ENCODE measurements around the gene MBD3.
"Not testable (repeated sequence)": the region's sequence is repeated elsewhere in the genome, so short reads cannot be mapped to it uniquely, and the experiment has no call there.

Gene MBD3

DNA sequence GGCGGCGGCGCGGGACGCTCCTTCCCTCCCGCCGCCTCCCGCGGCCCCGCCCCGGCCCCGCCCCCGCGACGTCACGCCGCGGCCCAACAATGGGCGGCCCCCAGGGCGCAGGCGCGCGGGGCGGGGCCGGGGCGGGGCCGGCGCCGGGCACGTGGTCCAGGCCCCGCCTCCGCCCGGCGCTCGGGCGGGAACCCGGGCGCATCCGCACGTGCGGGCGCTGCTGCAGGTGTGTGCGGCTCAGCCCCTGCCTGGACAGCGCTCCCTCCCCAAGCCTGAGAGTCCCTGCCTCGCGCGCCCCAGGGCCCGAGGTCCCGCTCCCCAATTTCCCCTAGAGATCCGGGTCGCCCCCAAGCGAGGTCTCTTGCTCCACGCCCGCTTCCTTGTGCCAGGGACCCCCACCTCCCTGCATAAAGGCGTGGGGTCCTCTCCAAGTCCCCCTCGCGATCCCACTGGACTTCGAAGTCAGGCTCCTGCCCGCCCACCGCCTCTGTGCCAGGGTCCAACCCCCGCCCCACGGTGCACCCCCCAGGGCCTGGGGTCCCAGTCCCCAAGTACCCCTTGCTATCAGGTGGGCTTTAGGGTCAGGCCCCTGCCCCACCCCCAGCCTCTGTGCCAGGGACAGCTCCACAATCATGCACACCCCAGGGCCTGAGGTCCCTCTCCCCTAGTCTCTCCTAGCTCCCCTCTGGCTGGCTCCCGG, 24.2 kb downstream of the MBD3 start, which contains the start of gene MEX3D:
TSS of gene MEX3D (minus strand) at position 6 of the 700 bp plus-strand sequence. CDS start 267 bp downstream, outside the sequence.
- peak; percentile 82 for DNase-seq

DNA sequence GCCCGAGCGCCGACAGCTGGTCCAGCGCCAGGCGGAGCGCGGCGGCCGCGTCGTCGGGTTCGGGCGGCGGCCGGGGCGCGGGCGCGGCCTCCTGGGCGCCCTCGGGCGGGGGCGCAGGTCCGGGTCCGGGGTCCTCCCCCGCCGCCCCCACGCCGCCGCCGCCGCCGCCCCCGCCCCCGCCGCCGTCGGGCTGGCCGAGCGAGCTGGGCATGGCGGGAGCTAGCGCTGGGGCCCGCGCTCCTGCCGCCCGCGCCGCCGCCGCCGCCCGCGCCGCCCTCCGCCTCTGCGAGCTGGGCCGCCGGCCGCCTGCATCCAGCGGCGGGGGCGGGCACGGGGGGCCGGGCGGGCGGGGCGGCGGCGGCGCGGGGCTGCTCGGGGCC, 24.8 kb downstream of the MBD3 start:
- DNase-seq, result no peak

DNA sequence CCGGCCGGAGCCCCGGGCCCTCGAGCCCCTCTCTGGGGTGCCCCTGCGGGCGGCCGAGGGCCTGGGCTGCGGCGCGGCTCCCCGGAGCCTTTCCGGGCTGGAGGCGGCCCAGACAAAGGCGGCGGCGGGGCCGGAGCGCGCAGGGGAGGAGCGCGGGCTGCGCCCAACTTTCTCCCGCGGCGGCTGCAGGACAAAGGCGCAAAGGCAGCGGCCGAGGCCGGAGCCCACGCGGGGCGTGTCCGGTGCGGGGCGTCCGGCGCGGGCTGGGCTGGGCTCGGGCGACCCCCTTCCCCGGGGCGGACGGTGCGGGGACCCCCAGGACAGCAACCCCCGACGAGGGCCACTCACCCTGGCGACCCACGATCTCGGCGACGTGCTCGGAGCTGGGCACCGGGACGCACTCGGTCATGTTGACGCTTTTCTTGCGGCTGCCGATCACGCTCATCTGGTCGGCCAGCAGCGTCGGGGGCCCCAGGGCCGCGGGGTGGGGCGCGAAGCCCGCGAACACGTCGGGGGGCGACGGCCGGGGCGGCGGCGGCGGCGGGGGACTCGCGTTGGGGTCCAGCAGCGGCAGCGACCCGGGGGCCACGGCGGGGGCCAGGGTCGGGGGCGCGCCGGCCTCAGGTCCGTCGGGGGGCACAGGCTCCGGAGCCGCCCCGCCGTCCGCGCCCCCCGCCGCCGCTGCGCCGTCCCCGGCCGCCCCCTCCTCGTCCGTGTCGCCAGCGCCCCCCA, 25.4 kb downstream of the MBD3 start:
- DNase-seq, result peak; percentile 13

DNA sequence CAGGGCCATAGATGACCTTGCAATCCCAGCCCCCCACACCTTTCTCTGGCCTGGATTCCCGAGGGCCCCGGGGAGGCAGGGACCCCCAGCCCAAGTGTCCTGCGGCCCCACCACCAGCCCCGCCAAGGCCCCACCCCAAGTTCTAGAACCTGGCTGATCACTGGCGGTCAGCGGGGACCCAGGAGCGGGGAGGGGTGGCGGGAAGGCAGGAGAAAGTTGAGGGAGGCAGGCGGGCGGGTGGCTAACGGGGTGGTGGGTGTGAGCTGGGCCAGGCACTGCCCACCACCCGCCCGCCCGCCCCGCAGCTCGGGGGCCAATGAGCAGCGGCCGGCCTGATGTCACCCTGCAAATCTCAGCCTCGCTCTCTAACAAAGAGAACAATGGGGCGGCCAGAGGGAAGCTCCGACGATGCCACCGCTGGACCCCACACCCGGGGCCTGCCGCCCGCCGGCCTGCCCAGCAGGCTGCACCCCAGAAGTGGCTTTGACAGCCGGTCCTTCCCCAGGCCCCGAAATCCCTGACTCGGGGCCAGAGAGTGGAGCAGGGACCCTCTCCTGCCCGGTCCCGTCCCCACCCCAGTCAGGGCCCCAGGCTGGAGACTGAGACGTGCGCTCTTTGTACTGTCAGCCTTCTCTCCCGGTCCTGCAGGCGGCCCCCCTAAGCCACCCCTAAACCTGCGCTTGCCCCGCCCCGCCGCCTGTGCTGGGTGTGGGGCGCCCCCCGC, 26.1 kb downstream of the MBD3 start:
- DNase-seq, result no peak

DNA sequence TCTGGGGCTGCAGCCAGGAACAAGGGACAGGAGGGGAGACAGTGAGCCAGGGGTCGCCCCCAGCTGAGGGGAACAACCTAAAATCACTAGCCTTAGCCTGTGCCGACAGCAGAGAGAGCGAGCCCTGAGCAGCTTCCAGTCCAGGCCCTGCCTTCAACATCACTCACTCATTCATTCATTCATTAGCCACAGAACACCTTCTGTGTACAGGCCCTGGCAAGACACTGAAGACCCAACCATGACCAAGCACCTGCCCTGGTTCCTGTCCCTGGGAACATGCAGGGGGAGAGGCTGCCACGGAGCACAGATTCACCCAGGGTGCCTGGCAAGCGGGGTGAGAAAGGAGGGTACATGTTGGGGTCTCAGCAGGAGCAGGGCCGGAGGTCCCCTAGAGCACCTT, 29.4 kb downstream of the MBD3 start:
- DNase-seq, result no peak

DNA sequence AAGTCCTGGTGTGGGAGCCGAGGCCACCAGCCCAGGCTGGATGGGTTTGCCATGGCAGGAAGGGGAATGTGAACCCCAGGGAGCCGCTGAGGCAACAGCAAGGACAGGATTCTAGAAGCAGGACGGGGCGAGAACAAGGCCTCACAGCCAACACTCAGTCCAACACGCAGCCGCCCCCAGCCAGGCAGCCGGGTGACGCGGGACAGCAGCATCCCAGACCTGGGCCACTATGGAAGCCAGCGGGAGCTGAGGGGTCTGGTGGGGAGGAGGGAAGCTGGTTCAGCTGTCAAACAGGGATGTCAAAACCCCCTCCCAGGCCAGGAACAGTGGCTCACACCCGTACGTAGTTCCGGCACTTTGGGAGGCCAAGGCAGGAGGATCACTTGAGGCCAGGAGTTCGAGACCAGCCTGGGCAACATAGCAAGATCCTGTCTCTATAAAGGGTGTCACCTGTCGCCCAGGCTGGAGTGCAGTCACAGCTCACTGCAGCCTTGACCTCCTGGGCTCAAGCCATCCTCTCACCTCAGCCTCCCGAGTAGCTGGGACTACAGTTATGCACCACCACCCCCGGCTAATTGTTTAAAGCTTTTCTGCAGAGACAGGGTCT, 31.3 kb downstream of the MBD3 start:
- DNase-seq, result no peak

DNA sequence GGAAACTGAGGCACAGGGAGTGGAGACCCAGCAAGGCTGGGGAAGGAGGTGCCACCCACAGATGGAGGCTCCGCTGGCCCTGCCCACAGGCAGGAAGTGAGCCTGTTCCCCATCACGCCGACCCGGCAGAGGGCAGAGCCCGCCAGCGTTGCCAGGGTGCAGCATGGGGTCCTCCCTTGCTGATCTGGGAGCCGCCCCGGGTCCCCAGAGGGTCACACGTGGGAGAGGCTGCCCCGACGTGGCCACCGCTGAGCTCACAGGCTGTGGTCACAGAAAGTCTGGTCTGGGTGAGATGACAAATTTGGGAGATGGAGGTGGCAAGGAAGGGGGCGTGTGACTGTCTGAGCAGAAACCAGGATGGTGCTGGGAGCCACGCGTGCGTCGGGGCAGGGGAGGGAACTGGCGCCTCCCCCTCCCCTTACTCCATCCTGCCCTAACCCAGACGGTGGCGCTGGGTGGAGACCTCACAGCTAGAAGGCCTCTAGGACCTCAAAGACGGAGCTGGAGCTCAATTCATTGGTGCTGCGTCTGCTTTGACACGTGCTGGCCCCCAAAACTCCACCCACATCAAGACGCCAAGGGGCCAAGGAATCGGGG, 32.3 kb downstream of the MBD3 start:
- DNase-seq, result no peak

DNA sequence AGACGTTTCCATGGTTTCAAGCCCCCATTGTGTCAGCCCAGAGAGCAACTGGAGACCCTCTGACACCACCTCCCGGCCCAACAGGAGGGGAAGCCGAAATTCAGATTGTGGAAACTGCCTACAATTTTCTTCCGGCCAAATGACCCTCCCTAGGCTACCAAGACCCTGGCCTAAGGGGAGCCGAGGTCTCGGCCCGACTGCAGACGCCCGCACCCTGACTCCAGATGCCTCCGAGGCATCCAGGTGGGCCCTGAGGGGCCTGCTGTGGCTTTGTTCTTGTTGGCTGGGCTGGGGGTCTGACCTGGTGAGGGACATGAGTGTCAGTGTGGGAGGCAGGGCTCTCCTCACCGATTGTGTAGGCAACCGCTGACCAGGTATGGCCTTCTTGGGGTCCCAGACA, 34.1 kb downstream of the MBD3 start:
- no peak for DNase-seq

DNA sequence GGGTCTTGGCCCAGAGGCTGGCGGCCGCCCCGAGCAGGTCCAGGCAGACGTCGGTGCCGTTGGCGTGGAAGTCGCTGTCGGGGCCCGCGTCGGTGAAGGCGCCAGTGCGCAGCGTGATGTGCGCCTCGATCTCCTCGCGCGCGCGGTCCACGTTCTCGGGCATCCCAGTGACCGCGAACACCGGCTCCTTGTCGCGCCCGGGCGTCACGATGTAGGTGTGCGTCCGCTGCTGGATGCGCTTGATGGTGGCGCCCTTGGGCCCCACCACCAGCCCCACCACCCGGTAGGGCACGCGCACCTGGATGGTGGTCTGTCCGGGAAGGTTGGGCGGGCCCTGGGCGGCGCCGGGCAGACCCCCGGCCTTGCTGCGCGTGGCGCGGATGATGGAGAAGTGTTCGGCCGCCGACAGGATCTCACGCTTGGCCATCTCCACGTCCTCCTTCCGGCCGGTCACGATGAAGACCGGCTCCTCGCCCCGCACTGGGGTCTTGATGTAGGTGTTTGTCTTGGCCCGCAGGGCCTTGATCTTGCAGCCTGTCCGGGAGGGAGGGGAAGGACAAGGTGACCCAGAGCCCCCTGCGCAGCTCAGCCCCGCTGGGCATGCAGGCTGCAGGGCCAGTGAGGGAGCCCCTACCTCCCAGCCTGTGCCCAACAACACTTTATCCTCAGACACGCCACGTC, 36.1 kb downstream of the MBD3 start:
- no peak for DNase-seq

DNA sequence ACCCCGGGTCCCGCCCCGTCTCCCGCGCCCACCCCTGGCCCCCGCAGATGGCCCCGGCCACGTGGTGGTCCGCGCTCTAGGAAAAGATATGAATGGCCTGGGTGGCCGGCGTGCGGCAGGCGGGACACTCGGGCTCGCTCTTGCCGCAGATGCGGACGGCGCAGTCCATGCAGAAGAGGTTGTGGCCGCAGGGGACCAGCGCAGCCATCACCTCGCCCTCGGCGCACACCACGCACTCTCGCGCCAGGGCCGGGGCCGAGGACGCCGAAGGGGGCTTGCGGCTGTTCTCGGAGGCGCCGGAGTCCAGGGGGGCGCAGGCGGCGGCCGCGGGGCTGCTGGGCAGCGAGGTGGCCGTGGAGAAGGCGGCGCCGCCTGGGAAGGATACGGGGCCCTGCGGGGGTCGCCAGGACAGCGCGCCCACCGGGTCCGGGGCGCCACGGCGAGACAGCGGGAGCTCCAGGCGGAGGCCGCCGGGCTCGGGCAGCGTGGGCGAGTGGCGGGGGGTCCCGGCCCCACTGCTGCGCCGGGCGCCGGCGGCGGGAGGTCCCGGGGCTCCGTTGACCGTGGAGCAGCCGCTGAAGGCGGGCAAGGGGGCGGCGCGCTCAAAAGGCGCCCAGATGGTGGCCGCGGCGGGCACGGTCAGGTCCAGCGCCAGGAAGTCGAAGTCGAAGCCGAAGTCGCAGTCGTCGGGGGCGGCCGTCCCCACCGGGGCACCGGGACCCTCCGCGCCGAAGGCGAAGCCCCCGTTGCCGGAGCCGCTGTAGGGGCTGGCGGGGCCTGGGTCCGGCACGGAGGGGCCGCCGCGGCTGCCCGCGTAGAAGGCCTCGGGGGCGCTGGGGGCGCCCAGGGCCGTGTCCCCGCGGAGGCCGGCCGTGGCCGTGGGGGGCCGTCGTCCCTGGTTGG, 36.9 kb downstream of the MBD3 start:
- DNase-seq, result no peak

DNA sequence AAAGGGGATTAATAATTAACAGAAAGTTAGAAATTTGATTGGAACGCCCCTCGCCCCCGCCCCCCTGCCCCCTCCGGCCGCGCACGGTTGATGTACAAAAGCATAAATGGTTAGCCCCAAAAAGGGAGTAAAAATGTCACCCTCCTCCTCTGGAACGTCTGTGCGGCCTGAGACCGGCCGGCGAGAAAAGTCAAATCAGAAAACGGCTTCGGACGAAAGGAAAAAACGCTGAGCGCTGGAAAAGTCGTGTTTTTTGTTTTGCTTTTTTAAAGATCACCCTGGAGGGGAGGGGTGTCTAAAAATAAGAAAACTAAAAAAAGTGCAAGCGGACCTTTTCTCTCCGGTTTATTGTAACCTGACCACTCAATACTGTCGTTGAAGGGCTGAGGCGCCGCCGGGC, 37.7 kb downstream of the MBD3 start:
- no peak for DNase-seq

DNA sequence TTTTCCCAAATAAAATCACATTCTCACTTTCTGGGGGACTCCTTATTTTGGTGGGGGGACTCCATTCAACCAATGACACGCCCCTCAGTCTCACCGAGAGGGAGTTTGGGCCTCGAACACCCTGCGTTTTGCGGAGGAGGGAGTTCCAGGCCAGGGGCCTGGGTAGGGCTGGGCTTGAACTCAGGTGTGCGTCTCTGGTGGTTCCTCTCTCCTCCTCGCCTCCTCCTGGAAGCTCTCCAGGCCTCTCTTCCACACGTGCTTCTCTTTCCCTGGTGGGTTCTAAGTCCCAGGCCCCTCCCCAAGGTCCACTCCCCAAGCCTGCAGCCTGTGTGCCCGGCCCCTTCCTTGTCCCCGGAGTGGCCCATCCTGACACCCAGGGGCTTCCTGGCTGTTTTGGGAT, 39.2 kb downstream of the MBD3 start:
- DNase-seq, result no peak

DNA sequence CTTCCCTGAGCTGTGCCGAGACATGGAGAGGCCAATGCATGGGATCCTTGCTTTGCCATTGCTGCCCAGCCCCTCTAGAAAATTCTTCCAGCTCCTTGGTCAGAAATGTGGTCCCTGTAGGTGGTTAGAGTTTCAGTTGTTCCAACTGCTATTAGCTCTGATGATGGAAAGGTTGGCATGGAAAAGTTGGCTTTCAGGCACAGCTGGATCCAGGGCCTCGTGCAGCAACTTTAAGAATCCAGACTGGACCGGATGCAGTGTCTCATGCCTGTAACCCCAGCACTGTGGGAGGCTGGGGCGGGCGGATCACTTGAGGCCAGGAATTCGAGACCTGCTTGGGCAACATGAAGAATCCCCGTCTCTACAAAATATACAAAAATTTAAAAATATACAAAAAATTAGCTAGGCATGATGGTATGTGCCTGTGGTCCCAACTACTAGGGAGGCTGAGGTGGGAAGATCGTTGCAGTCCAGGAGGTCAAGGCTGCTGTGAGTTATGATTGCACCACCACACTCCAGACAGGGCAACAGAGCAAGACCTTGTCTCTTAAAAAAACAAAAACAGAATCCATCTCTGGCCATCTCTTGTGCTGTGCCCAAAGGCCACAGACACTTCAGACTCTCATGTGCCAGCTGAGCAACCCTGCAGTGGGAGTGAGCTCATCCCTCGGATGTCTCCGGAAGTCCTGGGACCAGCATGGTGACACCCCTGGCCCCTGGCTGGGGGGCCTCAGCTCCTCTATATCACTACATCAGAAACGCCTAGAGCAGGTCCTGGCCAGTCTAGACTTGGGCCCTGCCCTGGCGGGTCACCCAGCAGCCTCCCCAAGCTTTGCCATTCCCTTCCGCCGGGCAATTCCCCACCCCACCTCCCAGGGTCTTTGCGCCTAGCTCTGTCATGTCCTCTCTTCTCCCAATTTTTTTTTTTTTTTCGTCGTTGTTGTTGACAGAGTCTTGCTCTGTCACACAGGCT, 41.3 kb downstream of the MBD3 start:
- no peak for DNase-seq

DNA sequence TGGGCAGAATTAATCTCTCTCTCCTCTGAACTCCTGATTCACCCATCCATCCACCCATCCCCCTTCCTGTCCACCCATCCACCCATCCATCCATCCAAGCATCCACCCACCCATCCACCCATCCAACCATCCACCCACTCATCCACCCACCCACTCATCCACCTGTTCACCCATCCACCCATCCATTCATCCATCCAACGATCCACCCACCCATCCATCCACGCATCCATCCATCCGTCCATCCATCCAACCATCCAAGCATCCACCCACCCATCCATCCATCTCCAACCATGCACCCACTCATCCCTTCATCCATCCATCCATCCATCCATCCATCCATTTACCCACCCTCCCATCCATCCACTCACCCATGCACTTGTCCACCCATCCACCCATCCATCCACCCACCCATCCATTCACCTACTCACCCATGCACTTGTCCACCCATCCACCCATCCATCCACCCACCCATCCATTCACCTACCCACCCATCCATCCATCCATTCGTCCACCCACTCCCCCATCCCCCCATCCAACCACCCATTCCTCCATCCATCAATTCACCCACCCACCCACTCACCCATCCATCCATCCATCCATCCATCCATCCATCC, 43.2 kb downstream of the MBD3 start:
- no peak for DNase-seq

DNA sequence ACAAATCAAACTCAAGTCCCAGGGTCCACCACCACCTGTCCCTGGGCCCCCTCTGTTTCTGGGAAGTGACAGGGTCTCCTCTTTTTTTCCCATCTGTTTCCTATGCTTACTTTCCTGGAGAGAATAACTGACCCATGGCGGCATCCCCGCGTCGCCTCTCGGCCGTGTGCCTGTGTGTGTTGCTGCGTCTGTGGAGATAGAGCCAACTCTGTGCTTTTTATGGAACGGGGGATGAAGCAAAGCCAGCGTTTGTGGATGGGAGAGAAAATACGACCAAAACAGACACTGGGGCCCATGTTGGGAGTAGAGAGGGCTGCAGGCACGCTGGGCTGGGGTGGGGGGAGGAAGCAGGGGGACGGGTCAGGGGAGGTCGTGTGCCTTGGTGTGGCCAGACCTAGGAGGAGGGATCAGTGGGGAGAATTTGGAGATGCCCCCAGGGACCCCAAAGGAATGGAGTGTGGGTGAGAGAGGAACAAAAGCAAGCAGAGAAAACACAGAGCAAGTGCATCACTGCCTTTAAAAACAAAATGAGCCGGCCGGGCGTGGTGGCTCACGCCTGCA, 52.2 kb downstream of the MBD3 start:
- DNase-seq, result no peak

DNA sequence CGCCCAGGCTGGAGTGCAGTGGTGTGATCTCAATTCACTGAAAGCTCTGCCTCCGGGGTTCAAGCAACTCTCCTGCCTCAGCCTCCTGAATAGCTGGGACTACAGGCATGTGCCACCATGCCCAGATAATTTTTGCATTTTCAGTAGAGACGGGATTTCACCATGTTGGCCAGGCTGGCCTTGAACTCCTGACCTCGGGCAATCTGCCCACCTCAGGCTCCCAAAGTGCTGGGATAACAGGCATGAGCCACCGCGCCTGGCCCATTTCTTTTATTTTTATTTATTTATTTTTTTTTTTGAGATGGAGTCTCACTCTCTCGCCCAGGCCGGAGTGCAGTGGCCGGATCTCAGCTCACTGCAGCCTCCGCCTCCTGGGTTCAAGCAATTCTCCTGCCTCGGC, 52.9 kb downstream of the MBD3 start:
- DNase-seq, result not testable (repeated sequence)

DNA sequence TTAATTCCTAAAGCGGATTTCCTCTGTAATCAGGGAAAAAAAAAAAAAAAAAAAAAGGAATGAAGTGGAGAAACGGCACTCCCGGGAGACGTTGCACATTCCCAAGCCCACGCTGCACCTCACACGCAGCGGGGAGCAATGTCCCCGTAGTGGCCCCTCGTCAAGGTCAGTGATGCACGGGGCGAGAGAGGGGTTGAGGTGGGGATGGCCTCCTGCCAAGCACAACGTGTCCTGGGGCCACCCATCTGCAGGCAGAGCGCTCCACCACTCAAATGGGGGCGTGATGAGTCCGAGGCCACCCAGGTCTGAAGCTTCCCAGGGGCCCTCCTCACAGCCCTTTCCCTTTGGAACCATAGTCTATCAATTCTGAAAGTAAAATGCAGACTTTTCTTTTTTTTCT, 53.7 kb downstream of the MBD3 start:
- DNase-seq, result no peak

DNA sequence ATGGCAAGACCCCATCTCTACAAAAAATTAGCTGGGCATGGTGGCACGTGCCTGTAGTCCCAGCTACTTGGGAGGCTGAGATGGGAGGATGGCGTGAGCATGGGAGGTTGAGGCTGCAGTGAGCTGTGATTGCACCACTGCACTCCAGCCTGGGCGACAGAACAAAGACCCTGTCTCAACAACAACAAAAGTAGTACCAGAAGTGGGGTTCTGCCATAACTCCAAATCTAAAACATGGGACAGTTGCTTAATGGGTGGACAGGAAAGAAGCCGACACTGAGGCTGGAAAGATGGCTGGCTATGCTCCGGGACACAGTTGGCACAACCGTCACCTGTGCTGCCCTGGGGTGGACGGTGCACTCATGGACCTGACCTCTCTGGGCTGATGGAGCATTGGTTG, 57.0 kb downstream of the MBD3 start:
- not testable (repeated sequence) for DNase-seq

DNA sequence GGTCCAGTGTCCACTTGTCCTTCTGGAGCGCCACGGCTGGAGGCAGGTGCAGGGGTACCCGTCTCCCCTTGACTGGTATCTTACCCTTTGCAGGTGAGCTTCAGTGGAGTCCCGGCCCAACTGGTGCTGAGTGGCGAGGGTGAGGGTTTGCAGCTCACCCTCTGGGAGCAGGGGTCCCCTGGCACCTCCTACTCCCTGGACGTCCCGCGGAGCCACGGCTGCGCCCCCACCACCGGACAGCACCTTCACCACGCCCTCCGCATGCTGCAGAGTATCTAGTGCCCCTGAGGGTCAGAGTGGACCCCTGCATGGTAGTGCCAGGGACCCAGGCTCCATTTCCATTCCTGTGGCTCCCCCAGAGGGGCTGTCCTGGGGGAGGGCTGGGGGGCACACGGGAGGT, 57.7 kb downstream of the MBD3 start:
- DNase-seq, result no peak
